ENCODE results near the gene MRPS23. TPM values are rescaled to one million over a fixed set of nuclear protein-coding genes. Genes with fewer than 3 reads are reported as not detected.

MRPS23 gene
- total and polyA plus RNA-seq, 2 of the 13 experiments (the other 11 are each of a cell fraction or from before 2014, with no cell fraction given), result 63.2 to 181 TPM

DNA sequence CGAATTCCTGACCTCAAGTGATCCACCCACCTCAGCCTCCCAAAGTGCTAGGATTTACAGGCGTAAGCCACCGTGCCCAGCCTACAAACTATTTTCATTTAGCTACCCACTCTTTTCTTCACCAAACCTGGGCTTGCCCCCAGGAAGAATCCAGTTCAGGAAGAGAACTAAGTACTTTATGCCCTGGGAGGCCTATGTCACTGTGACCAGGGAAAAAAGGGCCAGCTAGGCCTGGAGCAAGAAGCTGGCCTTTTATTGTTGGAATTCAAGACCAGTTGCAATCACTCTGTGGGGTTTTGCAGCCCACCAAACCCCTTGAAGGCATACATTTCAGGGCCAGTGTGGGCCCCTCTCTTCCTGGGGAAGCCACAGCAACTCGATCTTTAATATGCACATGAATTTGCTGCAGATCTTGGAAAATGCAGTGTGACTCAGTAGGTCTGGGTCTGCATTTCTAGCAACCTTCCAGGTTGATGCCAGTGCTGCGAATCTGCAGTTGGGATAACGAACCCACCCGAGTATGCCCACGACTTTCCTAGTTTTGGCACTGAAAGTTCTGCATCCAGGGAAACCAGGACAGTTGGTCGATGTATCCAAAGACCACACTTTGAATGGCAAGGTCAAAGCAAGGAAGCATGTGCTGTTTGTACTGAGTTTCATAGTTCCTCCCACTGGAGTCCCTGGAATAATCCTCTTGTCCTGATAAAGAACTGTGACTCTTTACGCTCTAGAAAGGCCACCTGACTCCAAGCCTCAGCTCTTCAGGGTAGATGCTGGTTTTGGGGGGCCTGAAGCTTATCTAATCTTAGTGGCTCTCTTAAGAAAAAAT lies 7.2 kb upstream of the MRPS23 start (continued):
- TF ChIP-seq ZNF251 (CRISPR knock-in tag; IDR thresholded peaks at IDR 0.05) (no peak), REPIN1 (CRISPR knock-in tag; IDR thresholded peaks at IDR 0.05; ENCODE audit: borderline replicate concordance, low read depth) (peak; percentile 31; the same call in 1 of the 2 replicates), ZBTB7A (CRISPR knock-in tag; IDR thresholded peaks at IDR 0.05) (no peak), MYNN (CRISPR knock-in tag; IDR thresholded peaks at IDR 0.05; ENCODE audit: low read depth) (no peak), ZNF496 (CRISPR knock-in tag; IDR thresholded peaks at IDR 0.05; ENCODE audit: insufficient replicate concordance) (no peak), SAP130 (CRISPR knock-in tag; IDR thresholded peaks at IDR 0.05; ENCODE audit: low read depth) (peak; percentile 79), RBM22 (optimal IDR thresholded peaks at IDR 0.05; ENCODE audit: low read length) (no peak), MTF1 (CRISPR knock-in tag; IDR thresholded peaks at IDR 0.05) (no peak), HNRNPLL (IDR thresholded peaks at IDR 0.05; ENCODE audit: low read depth, low read length, poor library complexity, severe bottlenecking) (no peak), ZNF337 (CRISPR knock-in tag; IDR thresholded peaks at IDR 0.05; ENCODE audit: borderline replicate concordance, low read depth) (no peak), MED8 (CRISPR knock-in tag; IDR thresholded peaks at IDR 0.05; ENCODE audit: insufficient replicate concordance) (no peak), CREB1 (IDR thresholded peaks at IDR 0.05) (no peak), CREB1 (CRISPR knock-in tag; IDR thresholded peaks at IDR 0.05) (no peak), TBX3 (IDR thresholded peaks at IDR 0.05; ENCODE audit: borderline replicate concordance) (no peak), THYN1 (CRISPR knock-in tag; IDR thresholded peaks at IDR 0.05; ENCODE audit: borderline replicate concordance, low read depth) (no peak), NFRKB (IDR thresholded peaks at IDR 0.05) (no peak), ZSCAN30 (CRISPR knock-in tag; IDR thresholded peaks at IDR 0.05) (no peak), DMAP1 (CRISPR knock-in tag; IDR thresholded peaks at IDR 0.05) (no peak), ZNF501 (CRISPR knock-in tag; IDR thresholded peaks at IDR 0.05) (peak; percentile 68), KLF16 (CRISPR knock-in tag; IDR thresholded peaks at IDR 0.05) (0 out of 4 replicates have a peak, but pooled peaks of 1 of the 2 experiments have one; percentile 7)
- TF ChIP-seq, protein P1, sequence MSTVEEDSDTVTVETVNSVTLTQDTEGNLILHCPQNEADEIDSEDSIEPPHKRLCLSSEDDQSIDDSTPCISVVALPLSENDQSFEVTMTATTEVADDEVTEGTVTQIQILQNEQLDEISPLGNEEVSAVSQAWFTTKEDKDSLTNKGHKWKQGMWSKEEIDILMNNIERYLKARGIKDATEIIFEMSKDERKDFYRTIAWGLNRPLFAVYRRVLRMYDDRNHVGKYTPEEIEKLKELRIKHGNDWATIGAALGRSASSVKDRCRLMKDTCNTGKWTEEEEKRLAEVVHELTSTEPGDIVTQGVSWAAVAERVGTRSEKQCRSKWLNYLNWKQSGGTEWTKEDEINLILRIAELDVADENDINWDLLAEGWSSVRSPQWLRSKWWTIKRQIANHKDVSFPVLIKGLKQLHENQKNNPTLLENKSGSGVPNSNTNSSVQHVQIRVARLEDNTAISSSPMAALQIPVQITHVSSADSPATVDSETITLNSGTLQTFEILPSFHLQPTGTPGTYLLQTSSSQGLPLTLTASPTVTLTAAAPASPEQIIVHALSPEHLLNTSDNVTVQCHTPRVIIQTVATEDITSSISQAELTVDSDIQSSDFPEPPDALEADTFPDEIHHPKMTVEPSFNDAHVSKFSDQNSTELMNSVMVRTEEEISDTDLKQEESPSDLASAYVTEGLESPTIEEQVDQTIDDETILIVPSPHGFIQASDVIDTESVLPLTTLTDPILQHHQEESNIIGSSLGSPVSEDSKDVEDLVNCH (CRISPR knock-in tag; IDR thresholded peaks at IDR 0.05), result no peak
- TF ChIP-seq, protein P2, sequence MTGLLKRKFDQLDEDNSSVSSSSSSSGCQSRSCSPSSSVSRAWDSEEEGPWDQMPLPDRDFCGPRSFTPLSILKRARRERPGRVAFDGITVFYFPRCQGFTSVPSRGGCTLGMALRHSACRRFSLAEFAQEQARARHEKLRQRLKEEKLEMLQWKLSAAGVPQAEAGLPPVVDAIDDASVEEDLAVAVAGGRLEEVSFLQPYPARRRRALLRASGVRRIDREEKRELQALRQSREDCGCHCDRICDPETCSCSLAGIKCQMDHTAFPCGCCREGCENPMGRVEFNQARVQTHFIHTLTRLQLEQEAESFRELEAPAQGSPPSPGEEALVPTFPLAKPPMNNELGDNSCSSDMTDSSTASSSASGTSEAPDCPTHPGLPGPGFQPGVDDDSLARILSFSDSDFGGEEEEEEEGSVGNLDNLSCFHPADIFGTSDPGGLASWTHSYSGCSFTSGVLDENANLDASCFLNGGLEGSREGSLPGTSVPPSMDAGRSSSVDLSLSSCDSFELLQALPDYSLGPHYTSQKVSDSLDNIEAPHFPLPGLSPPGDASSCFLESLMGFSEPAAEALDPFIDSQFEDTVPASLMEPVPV (CRISPR knock-in tag; IDR thresholded peaks at IDR 0.05), result no peak
- TF ChIP-seq, protein P3, sequence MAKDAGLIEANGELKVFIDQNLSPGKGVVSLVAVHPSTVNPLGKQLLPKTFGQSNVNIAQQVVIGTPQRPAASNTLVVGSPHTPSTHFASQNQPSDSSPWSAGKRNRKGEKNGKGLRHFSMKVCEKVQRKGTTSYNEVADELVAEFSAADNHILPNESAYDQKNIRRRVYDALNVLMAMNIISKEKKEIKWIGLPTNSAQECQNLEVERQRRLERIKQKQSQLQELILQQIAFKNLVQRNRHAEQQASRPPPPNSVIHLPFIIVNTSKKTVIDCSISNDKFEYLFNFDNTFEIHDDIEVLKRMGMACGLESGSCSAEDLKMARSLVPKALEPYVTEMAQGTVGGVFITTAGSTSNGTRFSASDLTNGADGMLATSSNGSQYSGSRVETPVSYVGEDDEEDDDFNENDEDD (CRISPR knock-in tag; IDR thresholded peaks at IDR 0.05; ENCODE audit: borderline replicate concordance), result peak; percentile 60; the same call in 1 of the 2 replicates
- TF ChIP-seq, protein P4, sequence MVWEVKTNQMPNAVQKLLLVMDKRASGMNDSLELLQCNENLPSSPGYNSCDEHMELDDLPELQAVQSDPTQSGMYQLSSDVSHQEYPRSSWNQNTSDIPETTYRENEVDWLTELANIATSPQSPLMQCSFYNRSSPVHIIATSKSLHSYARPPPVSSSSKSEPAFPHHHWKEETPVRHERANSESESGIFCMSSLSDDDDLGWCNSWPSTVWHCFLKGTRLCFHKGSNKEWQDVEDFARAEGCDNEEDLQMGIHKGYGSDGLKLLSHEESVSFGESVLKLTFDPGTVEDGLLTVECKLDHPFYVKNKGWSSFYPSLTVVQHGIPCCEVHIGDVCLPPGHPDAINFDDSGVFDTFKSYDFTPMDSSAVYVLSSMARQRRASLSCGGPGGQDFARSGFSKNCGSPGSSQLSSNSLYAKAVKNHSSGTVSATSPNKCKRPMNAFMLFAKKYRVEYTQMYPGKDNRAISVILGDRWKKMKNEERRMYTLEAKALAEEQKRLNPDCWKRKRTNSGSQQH (CRISPR knock-in tag; IDR thresholded peaks at IDR 0.05; ENCODE audit: low read depth), result peak; percentile 60; the same call in 1 of the 2 replicates

All from HepG2 (cell line).